HepG2 (cell line): ENCODE data around the gene STAB2.

ENCODE experiments used
- CTCF ChIP-seq: sonication (generic); formaldehyde crosslinking; IDR thresholded peaks from 2 replicates; pipeline ENCODE4 v1.5.0; 2020; ENCODE audit warnings: mild to moderate bottlenecking, missing genetic modification reagents, moderate library complexity
- EP300 ChIP-seq, 3 experiments: sonication (generic) in 1 of 3; formaldehyde crosslinking in 1 of 3; IDR thresholded peaks; 2 replicates each; pipeline versions ENCODE4 v1.5.1 to v1.6.1; 2011 to 2020; ENCODE audit warnings: low read depth in 2 of 3, low read length in 2 of 3, borderline replicate concordance in 1 of 3, improper control_type of control experiment in 1 of 3, mild to moderate bottlenecking in 1 of 3, missing genetic modification reagents in 1 of 3, moderate library complexity in 1 of 3
- KMT2B ChIP-seq: IDR thresholded peaks from 2 replicates; pipeline ENCODE4 v1.6.1; 2016; ENCODE audit warnings: missing genetic modification reagents, missing compliant biosample characterization
- PBX3 ChIP-seq: sonication (generic); formaldehyde crosslinking; IDR thresholded peaks from 2 replicates; pipeline ENCODE4 v1.8.1; 2023; ENCODE audit warnings: missing genetic modification reagents, inconsistent platforms, borderline replicate concordance
- PHF21A ChIP-seq: sonication (generic); formaldehyde crosslinking; IDR thresholded peaks from 2 replicates; pipeline ENCODE4 v1.5.0; 2020; ENCODE audit warnings: mild to moderate bottlenecking, missing genetic modification reagents
- POLR2A ChIP-seq, 2 experiments: IDR thresholded peaks; 2 replicates each; pipeline ENCODE4 v1.6.1; 2011; ENCODE audit warnings: low read depth in 2 of 2, low read length in 2 of 2, mild to moderate bottlenecking in 1 of 2, moderate library complexity in 1 of 2; ENCODE audit not compliant: insufficient read depth in 1 of 2
- RFX5 ChIP-seq: IDR thresholded peaks from 2 replicates; pipeline ENCODE4 v1.6.1; 2011; ENCODE audit warnings: low read depth, low read length, improper control_type of control experiment
- SIN3A ChIP-seq: IDR thresholded peaks from 2 replicates; pipeline ENCODE4 v1.6.1; 2011; ENCODE audit warnings: low read depth, mild to moderate bottlenecking, control low read depth, low read length, borderline replicate concordance
- TBP ChIP-seq: sonication (generic); formaldehyde crosslinking; IDR thresholded peaks from 2 replicates; pipeline ENCODE4 v1.5.0; 2020; ENCODE audit warnings: missing genetic modification reagents
- ZNF747 ChIP-seq: sonication (generic); formaldehyde crosslinking; IDR thresholded peaks from 2 replicates; pipeline ENCODE4 v1.8.1; 2023; ENCODE audit warnings: missing genetic modification reagents, mild to moderate bottlenecking, borderline replicate concordance
- TF ChIP-seq, protein P1 (sequence below): sonication (generic); formaldehyde crosslinking; IDR thresholded peaks from 2 replicates; pipeline ENCODE4 v1.4.0; 2020; ENCODE audit warnings: missing genetic modification reagents
- TF ChIP-seq, protein P2 (sequence below): sonication (generic); formaldehyde crosslinking; IDR thresholded peaks from 2 replicates; pipeline ENCODE4 v1.4.0; 2020; ENCODE audit warnings: low read depth, missing genetic modification reagents

DNA sequence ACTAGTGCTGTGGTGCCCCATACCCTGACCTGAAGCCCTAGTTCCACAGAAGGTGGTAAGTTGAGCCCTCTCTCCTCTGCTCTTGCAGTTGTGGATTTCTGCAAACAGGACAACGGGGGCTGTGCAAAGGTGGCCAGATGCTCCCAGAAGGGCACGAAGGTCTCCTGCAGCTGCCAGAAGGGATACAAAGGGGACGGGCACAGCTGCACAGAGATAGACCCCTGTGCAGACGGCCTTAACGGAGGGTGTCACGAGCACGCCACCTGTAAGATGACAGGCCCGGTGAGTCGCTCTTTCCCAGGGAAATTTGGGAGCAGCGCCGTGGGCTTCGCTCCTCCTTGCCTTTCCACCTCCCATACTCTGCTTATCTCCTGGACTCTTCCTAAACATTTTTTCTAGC lies 161.8 kb downstream of the STAB2 start:
- no peak for TF ChIP-seq PBX3 (CRISPR knock-in tag)
- TF ChIP-seq TBP (CRISPR knock-in tag), result no peak
- TF ChIP-seq, protein P1, sequence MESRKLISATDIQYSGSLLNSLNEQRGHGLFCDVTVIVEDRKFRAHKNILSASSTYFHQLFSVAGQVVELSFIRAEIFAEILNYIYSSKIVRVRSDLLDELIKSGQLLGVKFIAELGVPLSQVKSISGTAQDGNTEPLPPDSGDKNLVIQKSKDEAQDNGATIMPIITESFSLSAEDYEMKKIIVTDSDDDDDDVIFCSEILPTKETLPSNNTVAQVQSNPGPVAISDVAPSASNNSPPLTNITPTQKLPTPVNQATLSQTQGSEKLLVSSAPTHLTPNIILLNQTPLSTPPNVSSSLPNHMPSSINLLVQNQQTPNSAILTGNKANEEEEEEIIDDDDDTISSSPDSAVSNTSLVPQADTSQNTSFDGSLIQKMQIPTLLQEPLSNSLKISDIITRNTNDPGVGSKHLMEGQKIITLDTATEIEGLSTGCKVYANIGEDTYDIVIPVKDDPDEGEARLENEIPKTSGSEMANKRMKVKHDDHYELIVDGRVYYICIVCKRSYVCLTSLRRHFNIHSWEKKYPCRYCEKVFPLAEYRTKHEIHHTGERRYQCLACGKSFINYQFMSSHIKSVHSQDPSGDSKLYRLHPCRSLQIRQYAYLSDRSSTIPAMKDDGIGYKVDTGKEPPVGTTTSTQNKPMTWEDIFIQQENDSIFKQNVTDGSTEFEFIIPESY (CRISPR knock-in tag), result no peak
- TF ChIP-seq POLR2A (IDR thresholded peaks at IDR 0.05; ENCODE audit: insufficient read depth in 1 of 2, low read depth in 2 of 2, low read length in 2 of 2), result no peak
- no peak for TF ChIP-seq ZNF747
- TF ChIP-seq CTCF (CRISPR knock-in tag), result no peak
- TF ChIP-seq, protein P2, sequence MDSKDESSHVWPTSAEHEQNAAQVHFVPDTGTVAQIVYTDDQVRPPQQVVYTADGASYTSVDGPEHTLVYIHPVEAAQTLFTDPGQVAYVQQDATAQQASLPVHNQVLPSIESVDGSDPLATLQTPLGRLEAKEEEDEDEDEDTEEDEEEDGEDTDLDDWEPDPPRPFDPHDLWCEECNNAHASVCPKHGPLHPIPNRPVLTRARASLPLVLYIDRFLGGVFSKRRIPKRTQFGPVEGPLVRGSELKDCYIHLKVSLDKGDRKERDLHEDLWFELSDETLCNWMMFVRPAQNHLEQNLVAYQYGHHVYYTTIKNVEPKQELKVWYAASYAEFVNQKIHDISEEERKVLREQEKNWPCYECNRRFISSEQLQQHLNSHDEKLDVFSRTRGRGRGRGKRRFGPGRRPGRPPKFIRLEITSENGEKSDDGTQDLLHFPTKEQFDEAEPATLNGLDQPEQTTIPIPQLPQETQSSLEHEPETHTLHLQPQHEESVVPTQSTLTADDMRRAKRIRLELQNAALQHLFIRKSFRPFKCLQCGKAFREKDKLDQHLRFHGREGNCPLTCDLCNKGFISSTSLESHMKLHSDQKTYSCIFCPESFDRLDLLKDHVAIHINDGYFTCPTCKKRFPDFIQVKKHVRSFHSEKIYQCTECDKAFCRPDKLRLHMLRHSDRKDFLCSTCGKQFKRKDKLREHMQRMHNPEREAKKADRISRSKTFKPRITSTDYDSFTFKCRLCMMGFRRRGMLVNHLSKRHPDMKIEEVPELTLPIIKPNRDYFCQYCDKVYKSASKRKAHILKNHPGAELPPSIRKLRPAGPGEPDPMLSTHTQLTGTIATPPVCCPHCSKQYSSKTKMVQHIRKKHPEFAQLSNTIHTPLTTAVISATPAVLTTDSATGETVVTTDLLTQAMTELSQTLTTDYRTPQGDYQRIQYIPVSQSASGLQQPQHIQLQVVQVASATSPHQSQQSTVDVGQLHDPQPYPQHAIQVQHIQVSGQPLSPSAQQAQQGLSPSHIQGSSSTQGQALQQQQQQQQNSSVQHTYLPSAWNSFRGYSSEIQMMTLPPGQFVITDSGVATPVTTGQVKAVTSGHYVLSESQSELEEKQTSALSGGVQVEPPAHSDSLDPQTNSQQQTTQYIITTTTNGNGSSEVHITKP (CRISPR knock-in tag), result no peak
- no peak for TF ChIP-seq EP300 (IDR thresholded peaks at IDR 0.05; ENCODE audit: low read depth in 2 of 2, low read length in 2 of 2)
- TF ChIP-seq EP300 (CRISPR knock-in tag; IDR thresholded peaks at IDR 0.05; ENCODE audit: borderline replicate concordance), result no peak
- no peak for TF ChIP-seq KMT2B (CRISPR knock-in tag)
- TF ChIP-seq SIN3A, result no peak
- TF ChIP-seq RFX5, result no peak
- TF ChIP-seq PHF21A (CRISPR knock-in tag), result no peak
